Epidermal melanocyte (primary cell): Measurements from ENCODE around the gene PDLIM1.

Source experiments
- DNase-seq: peaks from one replicate; pipeline ENCODE4 v3.0.0; 2011; ENCODE audit warnings: low spot score; ENCODE audit not compliant: insufficient read length

Gene PDLIM1

GRCh38 chr10:95315509-95315908 lies 24.7 kb upstream of the PDLIM1 start:
- DNase-seq, result no peak

- no peak for DNase-seq
Observed at GRCh38 chr10:95314192-95314918, 23.6 kb upstream of the PDLIM1 start.

GRCh38 chr10:95312986-95313495 lies 22.2 kb upstream of the PDLIM1 start:
- DNase-seq, result no peak

GRCh38 chr10:95312257-95312656 lies 21.5 kb upstream of the PDLIM1 start:
- DNase-seq, result no peak

- DNase-seq, result no peak
Observed at GRCh38 chr10:95309958-95310357, 19.2 kb upstream of the PDLIM1 start.

- no peak for DNase-seq
Observed at GRCh38 chr10:95308389-95309302, 17.8 kb upstream of the PDLIM1 start.

GRCh38 chr10:95306851-95307250 lies 16.0 kb upstream of the PDLIM1 start:
- no peak for DNase-seq

GRCh38 chr10:95306318-95306650 lies 15.5 kb upstream of the PDLIM1 start:
- no peak for DNase-seq

- no peak for DNase-seq
Observed at GRCh38 chr10:95305606-95306317, 15.0 kb upstream of the PDLIM1 start.

GRCh38 chr10:95304976-95305375 lies 14.2 kb upstream of the PDLIM1 start:
- no peak for DNase-seq

- no peak for DNase-seq
Observed at GRCh38 chr10:95304463-95304862, 13.7 kb upstream of the PDLIM1 start.

GRCh38 chr10:95303950-95304349 lies 13.1 kb upstream of the PDLIM1 start:
- no peak for DNase-seq

- DNase-seq, result no peak
Observed at GRCh38 chr10:95303535-95303934, 12.7 kb upstream of the PDLIM1 start.

- DNase-seq, result no peak
Observed at GRCh38 chr10:95300022-95300539, 9.3 kb upstream of the PDLIM1 start.

- no peak for DNase-seq
Observed at GRCh38 chr10:95297402-95297801, 6.6 kb upstream of the PDLIM1 start.

- no peak for DNase-seq
Observed at GRCh38 chr10:95296764-95297163, 6.0 kb upstream of the PDLIM1 start.

GRCh38 chr10:95295031-95295755 lies 4.4 kb upstream of the PDLIM1 start:
- DNase-seq, result no peak

GRCh38 chr10:95293631-95294030 lies 2.8 kb upstream of the PDLIM1 start:
- DNase-seq, result no peak

- no peak for DNase-seq
Observed at GRCh38 chr10:95291365-95292039, 699 bp upstream of the PDLIM1 start.

GRCh38 chr10:95289921-95290421 lies 832 bp downstream of the PDLIM1 start:
- DNase-seq, result no peak
